GM19043 (cell line): ENCODE results near the gene MYL10.
"Not testable (repeated sequence)": the region's sequence is repeated elsewhere in the genome, so short reads cannot be mapped to it uniquely, and the experiment has no call there.

Source experiments
- ATAC-seq: cut with Tn5 transposase; IDR thresholded peaks from one replicate; pipeline ENCODE4 v1.9.1; 2021; ENCODE audit warnings: low read depth; ENCODE audit not compliant: unreplicated experiment

Gene MYL10

GRCh38 chr7:101620991-101621390 is 8.1 kb downstream of the MYL10 start:
- no peak for ATAC-seq

- ATAC-seq = no peak
Measured at GRCh38 chr7:101620395-101620794, 8.7 kb downstream of the MYL10 start.

GRCh38 chr7:101618916-101619315 is 10.2 kb downstream of the MYL10 start:
- no peak for ATAC-seq

GRCh38 chr7:101618207-101618839 is 10.8 kb downstream of the MYL10 start:
- no peak for ATAC-seq

- ATAC-seq = no peak
Measured at GRCh38 chr7:101617451-101618206, 11.5 kb downstream of the MYL10 start.

- ATAC-seq = no peak
Measured at GRCh38 chr7:101615446-101615845, 13.7 kb downstream of the MYL10 start.

- no peak for ATAC-seq
Measured at GRCh38 chr7:101614939-101615302, 14.2 kb downstream of the MYL10 start.

GRCh38 chr7:101614098-101614938 is 14.8 kb downstream of the MYL10 start:
- no peak for ATAC-seq

GRCh38 chr7:101612885-101613515 is 16.1 kb downstream of the MYL10 start:
- no peak for ATAC-seq

- ATAC-seq = no peak
Measured at GRCh38 chr7:101608772-101609713, 20.1 kb downstream of the MYL10 start.

- ATAC-seq = no peak
Measured at GRCh38 chr7:101606498-101606923, 22.6 kb downstream of the MYL10 start.

GRCh38 chr7:101605611-101606497 is 23.2 kb downstream of the MYL10 start:
- no peak for ATAC-seq

- ATAC-seq = not testable (repeated sequence)
Measured at GRCh38 chr7:101604934-101605332, 24.2 kb downstream of the MYL10 start.

GRCh38 chr7:101604331-101604933 is 24.7 kb downstream of the MYL10 start:
- no peak for ATAC-seq

- ATAC-seq = no peak
Measured at GRCh38 chr7:101602484-101603241, 26.4 kb downstream of the MYL10 start.

GRCh38 chr7:101602082-101602481 is 27.0 kb downstream of the MYL10 start:
- no peak for ATAC-seq

GRCh38 chr7:101599787-101600186 is 29.3 kb downstream of the MYL10 start:
- ATAC-seq = no peak
